HepG2 (cell line): ENCODE measurements around the gene ANO9. TPM values are rescaled to one million over a fixed set of nuclear protein-coding genes. Genes with fewer than 3 reads are reported as not detected.

Experiments used
- CC2D1A ChIP-seq: sonication (generic); formaldehyde crosslinking; IDR thresholded peaks from 2 replicates; pipeline ENCODE4 v1.8.1; 2023; ENCODE audit warnings: mild to moderate bottlenecking, missing genetic modification reagents
- EEA1 ChIP-seq: sonication (generic); formaldehyde crosslinking; IDR thresholded peaks from 2 replicates; pipeline ENCODE4 v1.5.1; 2020; ENCODE audit warnings: mild to moderate bottlenecking, missing genetic modification reagents, borderline replicate concordance
- ELF4 ChIP-seq: sonication (generic); formaldehyde crosslinking; IDR thresholded peaks from 2 replicates; pipeline ENCODE4 v1.5.0; 2020; ENCODE audit warnings: missing genetic modification reagents, mild to moderate bottlenecking, moderate library complexity, borderline replicate concordance
- FOXJ3 ChIP-seq: sonication (generic); formaldehyde crosslinking; IDR thresholded peaks from 2 replicates; pipeline ENCODE4 v1.4.0; 2020; ENCODE audit warnings: missing genetic modification reagents, mild to moderate bottlenecking, borderline replicate concordance
- GABPB1 ChIP-seq: IDR thresholded peaks from 2 replicates; pipeline ENCODE4 v1.6.1; 2016; ENCODE audit warnings: mild to moderate bottlenecking, missing genetic modification reagents, moderate library complexity, missing compliant biosample characterization
- GATAD1 ChIP-seq: IDR thresholded peaks from 2 replicates; pipeline ENCODE4 v1.6.1; 2016; ENCODE audit warnings: missing genetic modification reagents, missing compliant biosample characterization
- HOXD1 ChIP-seq: sonication (generic); formaldehyde crosslinking; IDR thresholded peaks from 2 replicates; pipeline ENCODE4 v1.5.0; 2020; ENCODE audit warnings: missing genetic modification reagents
- MIER3 ChIP-seq: IDR thresholded peaks from 2 replicates; pipeline ENCODE4 v1.6.1; 2016; ENCODE audit warnings: missing compliant biosample characterization, borderline replicate concordance
- RXRA ChIP-seq: sonication (generic); formaldehyde crosslinking; IDR thresholded peaks from 2 replicates; pipeline ENCODE4 v1.5.1; 2020; ENCODE audit warnings: missing genetic modification reagents
- SETDB1 ChIP-seq: sonication (generic); formaldehyde crosslinking; IDR thresholded peaks from 2 replicates; pipeline ENCODE4 v1.5.1; 2020; ENCODE audit warnings: missing genetic modification reagents, mild to moderate bottlenecking, borderline replicate concordance
- SIX4 ChIP-seq: sonication (generic); formaldehyde crosslinking; IDR thresholded peaks from 2 replicates; pipeline ENCODE4 v1.4.0; 2020; ENCODE audit warnings: missing genetic modification reagents
- SP5 ChIP-seq: IDR thresholded peaks from 2 replicates; pipeline ENCODE4 v1.6.1; 2016; ENCODE audit warnings: low read depth, borderline replicate concordance
- ZMAT3 ChIP-seq: sonication (generic); formaldehyde crosslinking; conservative IDR thresholded peaks from 2 replicates; pipeline ENCODE4 v1.7.0; 2021; ENCODE audit warnings: missing genetic modification reagents
- polyA plus RNA-seq, 8 experiments: library from polyadenylated mRNA; depleted of rRNA in 3 of 8; stranded (reverse) in 7 of 8; unstranded in 1 of 8; fragments of >200 nt; fragmentation: Illumina TruSeq in 4 of 8; extraction: Trizol in 4 of 8; gene quantifications; 2 replicates each; pipeline versions ENCODE4 v1.2.1 to v1.2.3, GENCODE V29; 2011 to 2016; ENCODE audit warnings: low read depth in 4 of 8, missing spikeins in 1 of 8, mixed read lengths in 1 of 8; ENCODE audit not compliant: insufficient read depth in 1 of 8
- total RNA-seq, 5 experiments: library from RNA; depleted of rRNA; stranded (reverse); fragments of >200 nt; fragmentation: Illumina TruSeq; extraction: Trizol; gene quantifications; 2 replicates each; pipeline ENCODE4 v1.2.3, GENCODE V29; 2016; ENCODE audit warnings: low read depth in 1 of 5
- TF ChIP-seq, protein P1 (sequence below): sonication (generic); formaldehyde crosslinking; IDR thresholded peaks from 2 replicates; pipeline ENCODE4 v1.4.0; 2020; ENCODE audit warnings: missing genetic modification reagents
- TF ChIP-seq, protein P2 (sequence below): sonication (generic); formaldehyde crosslinking; IDR thresholded peaks from 2 replicates; pipeline ENCODE4 v1.4.0; 2020; ENCODE audit warnings: missing genetic modification reagents
- TF ChIP-seq, protein P3 (sequence below): sonication (generic); formaldehyde crosslinking; IDR thresholded peaks from 2 replicates; pipeline ENCODE4 v1.5.1; 2020; ENCODE audit warnings: missing genetic modification reagents, mild to moderate bottlenecking, borderline replicate concordance
- TF ChIP-seq, protein P4 (sequence below): IDR thresholded peaks from 2 replicates; pipeline ENCODE4 v1.6.1; 2016; ENCODE audit warnings: mild to moderate bottlenecking, missing biosample characterization, missing genetic modification reagents
- TF ChIP-seq, protein P5 (sequence below): fragments of 450-650 bp; IDR thresholded peaks from 2 replicates; pipeline ENCODE4 v1.6.1; 2017

Gene ANO9
- total and polyA plus RNA-seq, 2 of the 13 experiments (the other 11 are each of a cell fraction or from before 2014, with no cell fraction given): 8.9 to 14.3 TPM

DNA sequence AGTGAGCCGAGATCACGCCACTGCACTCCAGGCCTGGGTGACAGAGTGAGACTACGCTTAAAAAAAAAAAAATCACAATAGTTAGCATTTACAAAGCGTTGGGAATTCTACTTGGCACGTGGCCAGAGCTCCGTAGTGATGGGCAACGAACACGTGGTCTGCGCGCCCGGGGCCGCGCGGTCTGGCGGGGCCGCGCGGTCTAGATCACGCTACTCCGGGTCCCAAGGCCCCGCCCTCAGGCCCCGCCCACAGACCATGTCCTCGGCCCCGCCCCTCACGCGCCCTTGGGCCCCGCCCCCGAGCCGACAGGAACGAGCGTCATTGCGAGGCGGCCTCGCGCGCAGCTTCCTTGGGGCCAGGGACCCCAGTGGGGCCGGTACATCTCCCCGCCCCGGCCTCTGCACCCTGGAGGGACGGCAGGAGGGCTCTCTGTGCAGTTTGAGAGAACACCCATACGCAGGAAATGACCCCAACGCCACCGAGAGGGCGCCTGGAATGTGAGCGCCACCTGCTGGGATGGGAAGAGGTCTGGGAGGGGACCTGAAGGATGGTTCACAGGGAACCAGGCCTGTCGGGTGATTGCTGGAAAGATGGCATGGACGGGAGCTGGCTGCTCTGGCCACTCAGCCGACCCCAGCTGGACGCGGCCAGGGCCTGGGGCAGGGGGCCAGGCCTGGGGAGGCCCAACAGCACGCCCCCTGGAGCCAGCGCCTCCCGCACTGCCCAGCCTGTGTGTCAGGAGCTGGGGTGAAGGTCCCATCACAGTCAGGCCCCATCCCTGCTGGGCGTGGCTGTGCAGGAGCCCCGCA, 6.3 kb upstream of the ANO9 start (continued):
- TF ChIP-seq, protein P1, sequence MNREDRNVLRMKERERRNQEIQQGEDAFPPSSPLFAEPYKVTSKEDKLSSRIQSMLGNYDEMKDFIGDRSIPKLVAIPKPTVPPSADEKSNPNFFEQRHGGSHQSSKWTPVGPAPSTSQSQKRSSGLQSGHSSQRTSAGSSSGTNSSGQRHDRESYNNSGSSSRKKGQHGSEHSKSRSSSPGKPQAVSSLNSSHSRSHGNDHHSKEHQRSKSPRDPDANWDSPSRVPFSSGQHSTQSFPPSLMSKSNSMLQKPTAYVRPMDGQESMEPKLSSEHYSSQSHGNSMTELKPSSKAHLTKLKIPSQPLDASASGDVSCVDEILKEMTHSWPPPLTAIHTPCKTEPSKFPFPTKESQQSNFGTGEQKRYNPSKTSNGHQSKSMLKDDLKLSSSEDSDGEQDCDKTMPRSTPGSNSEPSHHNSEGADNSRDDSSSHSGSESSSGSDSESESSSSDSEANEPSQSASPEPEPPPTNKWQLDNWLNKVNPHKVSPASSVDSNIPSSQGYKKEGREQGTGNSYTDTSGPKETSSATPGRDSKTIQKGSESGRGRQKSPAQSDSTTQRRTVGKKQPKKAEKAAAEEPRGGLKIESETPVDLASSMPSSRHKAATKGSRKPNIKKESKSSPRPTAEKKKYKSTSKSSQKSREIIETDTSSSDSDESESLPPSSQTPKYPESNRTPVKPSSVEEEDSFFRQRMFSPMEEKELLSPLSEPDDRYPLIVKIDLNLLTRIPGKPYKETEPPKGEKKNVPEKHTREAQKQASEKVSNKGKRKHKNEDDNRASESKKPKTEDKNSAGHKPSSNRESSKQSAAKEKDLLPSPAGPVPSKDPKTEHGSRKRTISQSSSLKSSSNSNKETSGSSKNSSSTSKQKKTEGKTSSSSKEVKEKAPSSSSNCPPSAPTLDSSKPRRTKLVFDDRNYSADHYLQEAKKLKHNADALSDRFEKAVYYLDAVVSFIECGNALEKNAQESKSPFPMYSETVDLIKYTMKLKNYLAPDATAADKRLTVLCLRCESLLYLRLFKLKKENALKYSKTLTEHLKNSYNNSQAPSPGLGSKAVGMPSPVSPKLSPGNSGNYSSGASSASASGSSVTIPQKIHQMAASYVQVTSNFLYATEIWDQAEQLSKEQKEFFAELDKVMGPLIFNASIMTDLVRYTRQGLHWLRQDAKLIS (CRISPR knock-in tag): no peak
- peak; percentile 74; the same call in 1 of the 2 replicates for TF ChIP-seq EEA1 (CRISPR knock-in tag)
- TF ChIP-seq SIX4: no peak
- peak; percentile 23; the same call in 1 of the 2 replicates for TF ChIP-seq FOXJ3 (CRISPR knock-in tag)
- TF ChIP-seq, protein P2, sequence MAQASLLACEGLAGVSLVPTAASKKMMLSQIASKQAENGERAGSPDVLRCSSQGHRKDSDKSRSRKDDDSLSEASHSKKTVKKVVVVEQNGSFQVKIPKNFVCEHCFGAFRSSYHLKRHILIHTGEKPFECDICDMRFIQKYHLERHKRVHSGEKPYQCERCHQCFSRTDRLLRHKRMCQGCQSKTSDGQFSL (CRISPR knock-in tag): no peak
- no peak for TF ChIP-seq ELF4 (CRISPR knock-in tag)
- TF ChIP-seq ZMAT3: no peak
- TF ChIP-seq, protein P3, sequence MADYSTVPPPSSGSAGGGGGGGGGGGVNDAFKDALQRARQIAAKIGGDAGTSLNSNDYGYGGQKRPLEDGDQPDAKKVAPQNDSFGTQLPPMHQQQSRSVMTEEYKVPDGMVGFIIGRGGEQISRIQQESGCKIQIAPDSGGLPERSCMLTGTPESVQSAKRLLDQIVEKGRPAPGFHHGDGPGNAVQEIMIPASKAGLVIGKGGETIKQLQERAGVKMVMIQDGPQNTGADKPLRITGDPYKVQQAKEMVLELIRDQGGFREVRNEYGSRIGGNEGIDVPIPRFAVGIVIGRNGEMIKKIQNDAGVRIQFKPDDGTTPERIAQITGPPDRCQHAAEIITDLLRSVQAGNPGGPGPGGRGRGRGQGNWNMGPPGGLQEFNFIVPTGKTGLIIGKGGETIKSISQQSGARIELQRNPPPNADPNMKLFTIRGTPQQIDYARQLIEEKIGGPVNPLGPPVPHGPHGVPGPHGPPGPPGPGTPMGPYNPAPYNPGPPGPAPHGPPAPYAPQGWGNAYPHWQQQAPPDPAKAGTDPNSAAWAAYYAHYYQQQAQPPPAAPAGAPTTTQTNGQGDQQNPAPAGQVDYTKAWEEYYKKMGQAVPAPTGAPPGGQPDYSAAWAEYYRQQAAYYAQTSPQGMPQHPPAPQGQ (CRISPR knock-in tag): no peak
- TF ChIP-seq SETDB1 (CRISPR knock-in tag): no peak
- TF ChIP-seq, protein P4, sequence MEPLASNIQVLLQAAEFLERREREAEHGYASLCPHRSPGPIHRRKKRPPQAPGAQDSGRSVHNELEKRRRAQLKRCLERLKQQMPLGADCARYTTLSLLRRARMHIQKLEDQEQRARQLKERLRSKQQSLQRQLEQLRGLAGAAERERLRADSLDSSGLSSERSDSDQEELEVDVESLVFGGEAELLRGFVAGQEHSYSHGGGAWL (CRISPR knock-in tag): peak; percentile 84
- TF ChIP-seq GABPB1 (CRISPR knock-in tag): peak; percentile 86
- TF ChIP-seq SP5 (CRISPR knock-in tag): peak; percentile 28; the same call in 1 of the 2 replicates
- peak; percentile 74 for TF ChIP-seq GATAD1 (CRISPR knock-in tag)
- TF ChIP-seq, protein P5, sequence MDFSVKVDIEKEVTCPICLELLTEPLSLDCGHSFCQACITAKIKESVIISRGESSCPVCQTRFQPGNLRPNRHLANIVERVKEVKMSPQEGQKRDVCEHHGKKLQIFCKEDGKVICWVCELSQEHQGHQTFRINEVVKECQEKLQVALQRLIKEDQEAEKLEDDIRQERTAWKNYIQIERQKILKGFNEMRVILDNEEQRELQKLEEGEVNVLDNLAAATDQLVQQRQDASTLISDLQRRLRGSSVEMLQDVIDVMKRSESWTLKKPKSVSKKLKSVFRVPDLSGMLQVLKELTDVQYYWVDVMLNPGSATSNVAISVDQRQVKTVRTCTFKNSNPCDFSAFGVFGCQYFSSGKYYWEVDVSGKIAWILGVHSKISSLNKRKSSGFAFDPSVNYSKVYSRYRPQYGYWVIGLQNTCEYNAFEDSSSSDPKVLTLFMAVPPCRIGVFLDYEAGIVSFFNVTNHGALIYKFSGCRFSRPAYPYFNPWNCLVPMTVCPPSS: no peak
- TF ChIP-seq CC2D1A (CRISPR knock-in tag): 0 out of 2 replicates have a peak, but pooled peaks have one; percentile 63
- no peak for TF ChIP-seq HOXD1
- TF ChIP-seq MIER3 (CRISPR knock-in tag): peak; percentile 55; the same call in 1 of the 2 replicates
- TF ChIP-seq RXRA (CRISPR knock-in tag): peak; percentile 72; the same call in 1 of the 2 replicates
